Activated CD4-positive, alpha-beta T cell treated with anti-CD3 and anti-CD28 coated beads, Interleukin-2, amount 50 U/mL, for 1 hour (primary cell): Measurements from ENCODE around the gene ARHGAP26.

Source experiments
- DNase-seq: peaks from one replicate; pipeline ENCODE4 v3.0.0-alpha.2; 2020

Gene ARHGAP26

DNA sequence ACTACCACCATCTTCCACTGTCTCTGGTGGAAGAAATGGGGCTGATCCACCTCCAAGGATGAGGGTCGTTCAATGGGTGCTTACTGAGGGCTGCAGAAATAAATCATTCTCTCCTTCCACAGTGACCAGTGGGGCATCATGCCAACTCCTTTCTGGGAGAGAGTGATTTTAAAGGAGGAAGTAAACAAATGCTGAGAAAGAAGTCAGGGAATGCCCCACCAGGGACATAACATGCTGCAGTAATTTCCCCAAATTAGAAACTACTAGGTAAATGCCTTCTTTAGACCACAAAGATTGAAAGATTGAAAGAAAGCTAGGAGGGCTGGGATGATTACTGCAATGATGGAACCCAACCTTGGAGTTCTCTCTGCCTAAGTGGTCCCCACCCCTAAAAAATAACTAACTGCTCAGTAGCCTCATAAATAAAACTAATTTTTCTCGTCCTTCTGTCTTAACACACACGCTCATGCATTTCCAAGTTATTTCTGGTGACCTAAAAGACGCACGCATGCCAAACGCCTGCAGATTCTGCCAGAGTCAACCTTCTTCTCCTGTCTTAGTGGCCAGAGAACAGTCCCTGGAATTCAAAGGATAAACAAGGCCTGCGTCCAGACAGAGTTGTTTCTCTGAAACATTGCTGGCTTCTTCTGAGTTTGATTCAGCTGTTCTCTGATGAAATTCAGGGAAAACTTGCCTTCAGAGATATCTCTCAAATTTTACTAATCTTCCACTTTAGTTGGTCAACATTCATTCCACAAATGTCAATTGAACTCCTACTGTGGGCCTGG, 383.3 kb downstream of the ARHGAP26 start:
- DNase-seq: no peak

DNA sequence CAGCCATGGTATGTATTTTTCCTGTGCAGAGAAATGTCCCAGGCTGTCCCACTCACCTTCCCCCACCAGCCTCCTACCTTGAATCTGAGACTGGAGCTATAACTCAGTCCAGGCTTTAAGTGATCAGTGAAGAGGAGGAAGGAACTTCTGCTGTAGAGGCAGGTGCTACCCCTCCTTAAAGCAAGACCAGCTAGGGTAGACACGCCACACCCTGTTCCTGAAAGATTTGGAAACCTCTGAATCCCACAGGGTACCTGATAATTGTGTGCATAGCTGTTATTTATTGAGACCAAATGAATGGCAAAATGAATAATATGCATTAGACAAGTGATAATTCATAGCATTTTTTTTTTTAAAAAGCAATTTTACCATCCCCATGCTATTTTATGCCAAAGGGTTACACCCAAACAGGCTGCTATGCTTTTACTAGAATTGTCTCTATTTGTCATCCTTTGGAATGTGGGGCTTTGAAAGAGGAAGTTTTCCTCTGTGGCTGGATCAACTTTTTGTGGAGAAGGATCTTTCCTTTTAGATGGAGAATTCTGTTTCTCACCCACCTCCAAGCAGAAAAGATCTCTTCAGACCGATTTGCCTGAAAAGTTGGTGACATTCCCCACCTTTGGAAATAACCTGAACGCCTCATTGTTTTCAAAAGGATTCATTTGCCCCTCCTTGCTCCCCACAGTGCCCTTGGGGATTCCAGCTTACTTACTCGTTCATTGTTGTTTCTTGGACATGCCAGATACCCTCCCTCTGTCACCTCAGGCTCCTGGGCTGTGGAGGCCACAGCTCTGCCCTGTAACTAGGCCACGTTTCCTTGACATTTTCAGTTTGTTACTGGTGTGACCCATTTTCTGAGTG, 384.6 kb downstream of the ARHGAP26 start:
- DNase-seq: no peak

DNA sequence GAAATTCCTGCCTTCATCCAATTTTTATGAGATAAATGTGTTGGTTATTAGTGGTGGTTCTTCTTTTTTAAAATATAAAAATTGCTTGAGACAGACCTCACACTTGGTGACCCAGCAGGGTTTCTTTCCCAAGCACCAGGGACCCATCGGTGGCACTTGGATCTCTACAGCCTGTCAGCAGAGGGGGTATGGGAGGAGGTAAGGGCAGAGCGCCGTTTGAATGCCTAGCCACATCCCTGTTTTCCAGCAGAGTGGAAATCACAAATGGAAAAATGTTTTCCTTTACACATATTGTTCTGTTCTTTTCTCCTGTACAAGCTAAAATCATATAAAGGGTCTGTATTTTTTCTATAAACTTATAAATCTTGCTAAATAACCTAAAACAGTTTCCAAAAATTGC, 385.3 kb downstream of the ARHGAP26 start:
- no peak for DNase-seq

DNA sequence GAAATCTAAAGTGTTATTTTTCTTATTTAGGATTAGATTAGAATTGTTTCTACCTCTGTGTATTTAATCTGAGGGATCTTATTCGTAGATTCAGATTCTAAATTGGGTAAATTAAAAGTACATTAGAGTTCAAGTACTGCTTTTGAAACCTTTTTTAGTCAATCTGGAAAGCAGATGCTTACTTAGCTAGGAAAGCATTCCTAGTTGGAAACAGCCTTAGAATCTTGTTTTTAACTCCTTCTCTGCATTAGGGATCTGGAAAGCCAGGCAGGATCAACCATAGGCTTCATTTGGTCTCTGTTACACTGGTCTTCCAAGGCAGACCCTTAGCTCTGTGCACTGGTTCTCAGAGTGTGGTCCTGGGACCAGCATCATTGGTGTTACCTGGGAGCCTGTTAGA, 385.9 kb downstream of the ARHGAP26 start:
- no peak for DNase-seq

DNA sequence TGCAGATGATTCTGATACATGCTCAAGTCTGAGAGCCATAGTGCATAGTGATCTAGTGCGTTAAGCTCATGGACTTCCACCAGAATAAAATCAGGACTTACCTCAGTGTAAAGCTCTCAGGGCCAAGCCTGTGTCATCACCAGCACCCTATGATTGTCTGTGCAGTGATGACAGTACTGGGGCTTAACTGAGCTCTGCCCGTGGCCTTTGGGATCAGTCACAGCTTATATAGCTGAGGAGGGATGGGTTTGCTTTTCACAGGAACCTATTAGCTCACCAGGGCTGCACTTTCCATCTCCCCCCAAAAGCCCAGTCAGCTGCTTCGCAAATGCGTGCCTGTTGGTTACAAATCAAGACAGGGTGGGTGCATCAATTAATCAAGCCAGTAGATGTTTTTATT, 386.4 kb downstream of the ARHGAP26 start:
- DNase-seq: no peak

DNA sequence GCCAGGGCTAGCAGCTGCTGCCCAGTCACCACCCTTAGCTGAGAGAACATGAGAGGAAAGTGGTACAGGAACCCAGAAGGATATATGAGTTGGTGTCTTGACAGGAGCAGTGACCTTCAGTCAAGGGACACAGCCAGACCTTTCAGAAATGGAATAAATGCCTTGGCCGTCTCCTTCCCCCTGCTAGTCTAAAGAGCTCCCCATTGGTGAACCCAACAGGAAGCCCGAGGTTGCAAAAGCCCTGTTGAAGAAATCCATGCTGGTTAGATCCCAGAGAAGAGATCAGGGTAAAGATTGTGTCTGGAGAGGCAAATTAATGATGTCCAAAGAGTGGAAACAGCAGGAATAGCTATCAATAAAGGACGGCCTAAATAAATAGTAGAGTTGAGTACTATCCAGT, 388.9 kb downstream of the ARHGAP26 start:
- no peak for DNase-seq

DNA sequence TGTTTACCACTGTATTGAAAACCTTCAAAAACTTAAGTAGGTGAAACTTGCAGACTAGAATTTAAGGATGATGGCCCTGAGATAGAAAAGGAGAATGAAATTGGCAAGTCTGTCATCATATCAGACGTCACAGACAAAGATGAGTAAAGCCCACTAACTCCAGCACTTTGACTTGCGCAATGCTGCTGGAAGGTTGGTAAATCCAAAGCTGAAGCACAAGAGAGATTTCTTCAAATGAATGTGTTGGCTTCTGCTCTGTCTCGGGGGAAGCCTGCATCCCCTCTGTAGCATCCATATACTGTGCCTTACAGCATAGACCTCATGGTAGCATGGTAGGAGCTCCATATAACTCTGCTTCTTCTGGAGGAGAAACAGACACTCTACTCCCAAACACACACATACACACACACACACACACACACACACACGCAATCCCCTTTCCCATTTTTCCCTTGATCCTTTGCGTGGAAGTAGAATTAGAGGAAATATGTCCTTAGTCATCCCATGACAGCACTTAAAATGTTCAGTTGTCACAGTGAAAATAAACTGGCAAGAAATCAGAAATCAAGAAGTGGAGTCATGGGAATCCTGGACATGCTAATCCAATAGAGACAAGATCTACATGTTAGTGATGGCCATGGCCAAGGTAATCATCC, 391.8 kb downstream of the ARHGAP26 start:
- DNase-seq: no peak

DNA sequence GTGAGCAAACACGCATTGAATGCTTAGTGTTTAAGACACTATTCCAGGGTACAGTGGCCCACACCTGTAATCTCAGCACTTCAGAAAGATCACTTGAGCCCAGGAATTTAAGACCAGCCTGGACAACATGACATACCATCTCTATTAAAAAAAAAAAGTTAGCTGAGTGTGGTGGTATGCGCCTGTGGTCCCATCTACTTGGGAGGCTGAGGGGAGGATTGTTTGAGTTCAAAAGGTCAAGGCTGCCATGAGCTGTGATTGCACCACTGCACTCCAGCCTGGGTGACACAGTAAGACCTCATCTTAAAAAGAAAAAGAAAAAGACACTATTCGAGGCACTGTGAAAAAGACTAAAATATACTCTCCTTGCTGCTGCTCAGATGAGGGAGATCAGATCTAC, 392.6 kb downstream of the ARHGAP26 start:
- no peak for DNase-seq

DNA sequence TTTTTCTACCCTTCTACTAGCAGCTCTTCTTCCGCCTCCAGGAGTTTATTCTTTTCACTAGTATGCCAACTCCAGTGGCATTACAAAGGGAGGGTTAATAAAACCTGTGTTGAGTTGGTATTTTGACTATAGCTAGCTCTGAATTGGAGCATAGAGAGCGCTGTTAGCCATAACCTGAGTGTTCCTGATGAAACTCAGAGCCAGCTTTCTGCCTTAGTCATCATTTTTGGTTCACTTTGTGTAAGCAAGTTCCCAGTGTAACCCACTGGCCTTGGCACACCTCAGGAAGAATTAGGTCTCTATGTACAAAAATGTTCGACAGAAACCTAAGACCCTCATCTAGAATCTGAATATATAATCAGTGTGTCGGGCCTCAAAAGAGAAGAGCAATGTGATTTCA, 394.4 kb downstream of the ARHGAP26 start:
- DNase-seq: no peak

DNA sequence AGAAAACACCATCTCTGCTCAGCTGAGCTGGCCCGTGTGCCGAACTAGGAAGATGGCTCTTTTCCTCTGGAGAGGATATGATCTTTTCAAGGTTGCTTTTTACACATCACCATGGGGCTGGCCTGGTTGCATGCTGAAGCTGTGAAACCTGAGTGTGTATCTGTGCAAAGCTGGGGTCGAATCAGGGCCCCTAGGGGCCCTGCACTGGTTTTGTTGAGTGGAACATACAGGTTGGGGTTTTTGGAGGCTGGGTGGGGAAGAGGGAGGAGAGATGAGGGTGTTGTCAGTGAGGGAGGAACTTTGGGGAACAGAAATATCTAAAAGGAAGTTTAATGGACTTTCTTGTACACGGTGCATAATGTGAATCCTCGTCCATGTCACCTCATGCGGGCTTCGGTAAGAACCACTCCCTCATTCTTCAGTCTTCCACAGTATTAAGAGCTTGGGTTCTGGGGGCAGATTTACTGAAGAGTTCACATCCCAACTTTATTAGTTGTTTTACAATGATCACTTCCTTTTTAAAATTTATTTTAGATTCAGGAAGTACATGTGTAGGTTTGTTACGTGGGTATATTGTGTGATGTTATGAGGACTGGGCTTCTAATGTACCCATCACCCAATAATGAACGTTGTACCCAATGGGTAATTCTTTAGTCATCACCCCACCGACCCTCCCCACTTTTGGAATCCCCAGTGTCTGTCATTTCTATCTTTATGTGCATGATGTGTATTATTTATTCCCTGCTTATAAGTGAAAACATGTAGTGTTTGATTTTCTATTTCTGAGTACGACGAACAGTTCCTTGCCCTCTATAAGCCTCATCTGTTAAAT, 395.1 kb downstream of the ARHGAP26 start:
- DNase-seq: no peak

DNA sequence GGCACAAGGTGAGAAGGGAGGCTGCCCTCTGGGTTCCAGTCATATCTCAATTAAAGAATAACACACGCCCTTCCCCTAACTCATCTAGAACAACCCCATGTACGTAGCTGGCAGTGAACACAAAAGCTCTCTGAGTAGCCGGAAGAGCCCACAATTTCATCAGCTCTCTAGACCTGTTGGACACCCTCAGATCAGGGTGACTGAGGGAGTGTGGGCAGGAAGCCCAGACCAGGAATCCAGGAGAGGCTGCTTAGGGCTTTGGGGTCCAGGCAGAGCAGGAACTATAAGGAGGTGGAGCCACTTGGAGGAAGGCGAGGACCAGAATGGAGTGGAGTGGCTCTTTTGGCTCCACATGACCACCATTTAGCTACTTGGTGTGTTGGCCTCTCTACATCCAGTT, 395.9 kb downstream of the ARHGAP26 start:
- no peak for DNase-seq

DNA sequence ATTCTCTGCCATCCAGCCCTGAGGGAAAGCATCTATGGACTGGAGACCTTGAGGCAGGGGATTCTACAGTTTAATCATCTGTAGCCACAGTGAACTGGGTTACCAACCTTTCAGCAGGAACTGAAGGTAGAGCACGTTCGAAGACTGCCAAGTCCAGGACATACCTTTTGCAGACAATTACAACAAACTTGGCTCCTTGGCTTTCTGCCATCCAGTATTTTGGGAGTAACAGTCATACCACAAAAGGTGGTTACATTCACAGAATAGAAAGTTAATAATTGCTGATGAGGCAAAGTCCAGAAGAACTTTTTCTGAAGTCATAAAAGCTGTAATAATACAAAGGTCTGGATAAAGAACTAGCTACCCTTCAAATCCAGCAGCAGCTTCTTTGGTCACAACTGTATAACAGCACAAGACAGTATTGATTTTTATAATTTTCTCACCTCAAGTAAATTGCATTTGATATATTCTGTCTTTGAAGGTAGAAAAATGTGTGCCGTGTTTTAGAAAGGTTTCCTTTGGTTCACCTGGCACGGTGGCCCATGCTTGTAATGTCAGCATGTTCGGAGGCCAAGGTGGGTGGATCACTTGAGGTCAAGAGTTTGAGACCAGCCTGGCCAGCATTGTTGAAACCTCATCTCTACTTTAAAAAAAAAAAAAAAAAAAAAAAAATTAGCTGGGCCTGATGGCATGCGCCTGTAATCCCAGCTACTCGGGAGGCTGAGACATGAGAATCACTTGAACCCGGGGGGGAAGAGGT, 396.7 kb downstream of the ARHGAP26 start:
- no peak for DNase-seq

DNA sequence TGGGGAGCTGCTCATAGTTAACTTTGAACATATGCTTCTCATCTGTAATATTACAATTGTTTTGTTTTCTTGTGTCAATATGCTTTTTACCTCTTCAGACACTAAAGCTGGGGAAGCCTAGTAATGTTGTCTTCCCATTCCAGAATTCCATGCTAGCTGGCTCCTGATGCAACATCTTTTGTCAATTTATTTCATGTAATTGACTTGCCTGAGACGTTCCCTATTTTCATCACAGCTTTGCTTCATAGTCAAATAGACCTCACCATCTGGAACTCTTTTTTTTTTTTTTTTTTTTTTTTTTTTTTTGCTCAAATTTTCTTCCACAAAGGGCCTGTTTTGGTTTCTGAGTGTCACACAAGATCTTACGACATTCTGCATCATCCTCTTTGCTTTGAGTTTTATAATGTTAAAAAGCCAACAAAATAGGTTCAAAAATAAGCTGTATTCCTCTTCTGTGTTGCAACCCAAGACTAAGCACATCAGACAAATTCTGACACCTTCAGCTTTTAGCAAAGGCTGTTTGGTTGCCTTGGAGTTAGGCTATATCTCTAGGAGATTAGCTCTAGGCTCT, 398.1 kb downstream of the ARHGAP26 start:
- DNase-seq: no peak

DNA sequence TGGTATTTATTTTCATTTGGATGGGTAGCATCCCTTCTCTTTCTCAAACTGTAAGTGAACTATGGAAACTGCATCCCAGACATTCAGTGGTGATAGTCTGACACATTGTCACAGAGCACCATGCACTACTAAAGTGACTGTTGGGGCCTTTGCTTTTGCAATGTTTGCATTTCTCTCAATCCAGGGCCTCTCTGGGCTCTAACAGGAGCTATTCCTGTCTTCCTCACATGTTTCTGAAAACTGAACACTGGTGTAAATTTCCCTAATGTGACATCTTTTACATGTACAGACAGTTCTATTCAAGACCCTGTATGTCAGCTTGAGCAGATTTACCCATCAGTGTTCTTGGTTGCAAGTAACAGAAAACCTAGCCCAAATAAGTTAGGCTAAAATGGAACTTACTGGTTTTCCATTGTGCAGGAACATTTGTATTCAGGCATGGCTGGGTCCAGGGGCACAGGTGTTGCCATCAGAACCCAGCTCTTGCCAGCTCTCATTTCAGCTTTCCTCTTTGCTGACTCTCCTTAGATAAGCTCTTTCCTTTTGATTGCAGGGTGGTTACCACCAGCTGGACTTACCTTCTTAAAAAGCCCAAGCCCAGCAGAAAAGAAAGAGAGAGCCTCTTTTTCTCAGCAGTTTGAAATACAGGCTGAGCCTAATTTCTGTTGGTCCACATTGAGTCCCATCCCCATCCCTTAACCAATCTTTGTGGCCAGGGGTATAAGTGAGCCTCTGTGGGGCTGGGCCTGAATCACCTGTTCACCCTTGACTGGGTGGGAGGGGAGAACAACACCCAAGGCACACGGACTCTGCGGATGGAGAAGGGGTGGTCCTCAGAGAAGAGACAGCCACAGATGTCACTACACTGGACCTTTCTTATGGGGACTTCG, 399.0 kb downstream of the ARHGAP26 start:
- no peak for DNase-seq

DNA sequence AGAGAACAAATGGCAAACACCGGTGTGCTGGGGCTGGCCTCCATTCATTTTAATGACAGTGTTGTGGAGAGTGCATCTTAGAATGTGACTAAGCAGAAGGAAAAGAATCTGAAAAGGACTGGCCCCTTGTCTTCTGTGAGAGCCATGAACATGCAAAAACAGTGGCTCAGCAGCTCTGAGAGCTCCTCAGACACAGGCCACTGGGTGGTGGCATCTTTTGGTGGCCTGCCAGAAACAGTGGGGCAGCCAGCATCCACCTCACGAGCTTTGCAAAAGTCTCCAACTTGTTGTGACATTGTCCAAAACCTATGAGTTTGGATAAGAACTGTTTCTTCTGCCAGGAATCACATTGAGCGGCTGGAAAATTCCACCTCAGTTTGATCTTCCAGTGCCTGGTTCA, 399.9 kb downstream of the ARHGAP26 start:
- DNase-seq: no peak

DNA sequence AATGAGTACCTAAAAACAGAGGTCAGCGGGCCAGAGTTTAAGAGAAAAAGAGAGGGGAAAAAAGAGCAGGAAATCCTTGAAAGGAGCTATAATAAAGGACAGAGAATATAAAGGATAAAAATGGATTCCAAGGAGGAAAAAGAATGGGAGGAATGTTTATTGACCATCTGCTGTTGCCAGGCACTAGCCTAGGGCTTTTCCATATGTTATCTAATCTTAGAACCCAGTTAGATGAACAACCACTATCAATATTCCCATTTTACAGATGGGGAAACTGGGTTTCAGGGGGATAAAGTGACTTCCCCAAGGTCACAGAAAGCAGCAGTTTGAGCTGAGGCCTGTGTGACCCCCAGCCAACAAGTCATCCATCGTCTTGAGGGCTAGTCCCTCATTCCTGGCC, 400.8 kb downstream of the ARHGAP26 start:
- no peak for DNase-seq

DNA sequence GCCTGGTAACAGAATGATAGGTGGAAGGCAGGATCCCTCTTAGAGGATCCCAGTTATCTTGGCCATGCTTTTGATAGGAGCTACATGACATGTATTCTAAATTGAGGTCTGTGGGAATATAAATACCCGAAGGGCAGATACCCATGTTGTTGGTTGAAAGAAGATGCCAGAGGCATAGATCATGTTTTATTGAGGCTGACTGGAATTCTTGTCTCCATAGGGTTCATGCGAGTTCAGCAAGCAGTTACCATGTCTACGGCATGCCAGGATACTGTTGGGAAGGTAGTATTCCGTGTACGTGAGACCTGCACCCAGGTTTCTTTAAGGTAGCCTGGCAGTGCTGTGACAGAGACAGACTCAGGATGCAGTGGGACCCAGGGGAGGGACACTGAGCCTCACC, 402.6 kb downstream of the ARHGAP26 start:
- no peak for DNase-seq

DNA sequence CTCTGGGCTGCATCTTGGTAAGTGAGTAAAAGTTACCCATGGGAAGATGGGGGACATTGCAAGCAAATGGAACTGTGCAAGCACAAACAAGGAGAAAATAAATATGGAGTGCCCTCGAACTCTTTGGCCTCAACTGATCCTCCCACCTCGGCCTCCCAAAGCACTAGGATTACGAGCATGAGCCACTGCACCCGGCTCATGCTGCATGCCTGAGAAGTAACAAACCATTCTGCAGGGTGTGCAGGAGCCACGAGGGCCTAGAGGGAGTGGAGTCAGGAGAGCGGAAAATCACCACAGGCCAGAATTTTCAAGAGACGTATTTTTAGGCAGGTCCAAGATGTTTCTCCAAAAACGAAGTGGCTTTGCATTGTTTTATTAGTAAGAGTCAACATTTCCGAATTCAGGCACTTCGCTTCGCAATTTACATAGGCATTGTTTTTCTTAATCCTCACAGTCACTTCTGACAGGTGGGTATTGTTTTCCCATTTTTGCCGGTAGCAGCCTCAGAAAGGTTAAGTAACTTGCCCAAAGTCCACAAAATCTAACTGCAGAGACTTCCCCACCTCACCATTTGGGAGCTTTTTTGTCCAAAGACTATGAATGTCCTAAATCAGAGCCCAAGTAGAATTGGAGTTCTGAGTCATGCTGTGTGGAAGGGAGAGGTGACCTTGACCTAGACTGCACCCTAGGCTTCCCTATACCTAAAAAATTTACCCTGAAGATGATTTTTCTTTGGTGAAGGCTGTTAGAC, 403.1 kb downstream of the ARHGAP26 start:
- DNase-seq: no peak

DNA sequence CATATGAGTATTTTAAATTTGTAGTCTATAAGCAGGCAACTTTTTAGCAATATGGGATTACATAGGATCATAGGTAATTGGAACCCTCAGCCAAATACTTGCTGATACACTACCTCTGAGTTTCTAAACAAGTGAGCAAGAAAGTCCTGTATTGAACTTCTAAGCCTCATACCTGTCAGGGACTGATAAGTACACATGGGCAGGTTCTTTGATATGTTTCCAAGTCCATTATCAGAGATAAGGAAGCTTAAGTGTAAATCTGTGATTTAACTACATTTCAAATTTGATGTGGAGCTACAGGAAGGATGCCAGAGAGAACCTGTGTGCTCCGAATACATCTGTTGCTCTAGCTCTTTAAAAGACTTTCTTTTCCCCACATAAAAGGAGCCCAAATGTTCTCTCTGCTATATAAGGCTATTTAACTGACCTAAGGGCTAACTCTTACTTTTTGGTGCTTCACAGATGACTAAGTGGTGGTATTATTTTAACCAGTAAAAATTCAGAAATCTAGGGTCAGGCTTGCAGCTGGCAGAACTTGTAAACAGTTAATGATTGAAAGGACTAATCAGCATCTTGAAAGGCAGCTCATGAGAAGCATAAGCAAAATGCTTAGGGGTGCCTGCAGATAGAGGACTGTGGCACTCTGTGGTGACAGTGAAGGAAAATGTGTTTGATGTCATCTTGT, 404.7 kb downstream of the ARHGAP26 start:
- no peak for DNase-seq
